Chondrocyte (in vitro differentiated cells): Measurements from ENCODE around the gene PI4K2A. TPM values are rescaled to one million over a fixed set of nuclear protein-coding genes. Genes with fewer than 3 reads are reported as not detected.
"Not testable (repeated sequence)": the region's sequence is repeated elsewhere in the genome, so short reads cannot be mapped to it uniquely, and the experiment has no call there.

Experiments used
- DNase-seq: peaks from one replicate; pipeline ENCODE4 v3.0.0; 2021; ENCODE audit warnings: mixed read lengths, low spot score
- H3K27ac Mint-ChIP-seq: one replicate; pipeline ENCODE4 v1.8.0; 2021; ENCODE audit warnings: mild to moderate bottlenecking, moderate library complexity, mixed read lengths; ENCODE audit not compliant: unreplicated experiment
- H3K27me3 Mint-ChIP-seq: 2 replicates; pipeline ENCODE4 v1.8.0; 2021; ENCODE audit warnings: low read depth, mixed read lengths
- H3K36me3 Mint-ChIP-seq: 2 replicates; pipeline ENCODE4 v1.8.0; 2021; ENCODE audit warnings: low read depth, mixed read lengths
- H3K4me1 Mint-ChIP-seq: 2 replicates; pipeline ENCODE4 v1.8.0; 2021; ENCODE audit warnings: low read depth, mild to moderate bottlenecking, mixed read lengths
- H3K4me3 Mint-ChIP-seq: one replicate; pipeline ENCODE4 v1.8.0; 2021; ENCODE audit warnings: mild to moderate bottlenecking, moderate library complexity, mixed read lengths; ENCODE audit not compliant: unreplicated experiment
- H3K9me3 Mint-ChIP-seq: 2 replicates; pipeline ENCODE4 v1.8.0; 2021; ENCODE audit warnings: low read depth, mixed read lengths
- total RNA-seq: library from RNA; stranded (reverse); gene quantifications from 3 replicates; pipeline ENCODE4 v1.2.1, GENCODE V29; 2021
- TF ChIP-seq, protein P1 (sequence below): fragments of 200-600 bp; sonication (generic); IDR thresholded peaks from 2 replicates; pipeline ENCODE4 v1.5.0; 2021; ENCODE audit warnings: antibody characterized with exemption, mild to moderate bottlenecking, moderate library complexity

The PI4K2A gene
- total RNA-seq, 1 donor from 2014 or later, result 20.1 TPM

DNA sequence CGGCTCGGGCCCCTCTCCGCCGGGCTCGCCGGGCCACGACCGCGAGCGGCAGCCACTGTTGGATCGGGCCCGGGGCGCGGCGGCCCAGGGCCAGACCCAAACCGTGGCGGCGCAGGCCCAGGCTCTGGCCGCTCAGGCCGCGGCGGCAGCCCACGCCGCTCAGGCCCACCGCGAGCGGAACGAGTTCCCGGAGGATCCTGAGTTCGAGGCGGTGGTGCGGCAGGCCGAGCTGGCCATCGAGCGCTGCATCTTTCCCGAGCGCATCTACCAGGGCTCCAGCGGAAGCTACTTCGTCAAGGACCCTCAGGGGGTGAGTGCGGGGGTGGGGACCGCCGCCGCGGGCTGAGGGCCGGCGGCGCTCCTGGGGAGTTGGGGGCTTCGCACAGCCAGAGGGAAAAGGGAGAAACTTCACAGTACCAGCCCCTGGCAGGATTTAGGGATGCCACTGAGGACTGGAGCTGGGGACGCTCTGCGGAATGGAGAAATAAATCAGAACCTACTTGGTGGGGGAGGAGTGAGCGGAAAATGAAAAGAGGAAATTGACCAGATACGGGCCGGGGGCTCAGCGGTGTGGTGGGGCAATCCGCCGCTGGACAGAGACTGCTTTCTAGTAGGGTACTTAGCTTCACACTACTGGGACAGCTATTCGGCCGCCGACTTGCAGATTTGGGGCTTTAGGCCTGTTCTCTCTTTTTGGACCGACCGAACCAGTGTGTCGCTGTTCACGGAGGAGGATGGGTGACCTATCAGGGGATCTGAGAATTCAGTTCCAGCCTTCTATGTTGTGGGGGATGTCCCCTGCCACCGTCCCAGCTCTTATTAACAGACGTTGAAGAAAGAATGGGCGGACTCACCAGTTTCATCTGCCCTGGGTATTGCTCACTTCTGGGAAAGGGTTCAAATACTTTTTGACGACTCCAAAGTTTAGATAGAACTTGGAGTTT, 669 bp downstream of the PI4K2A start:
- Mint-ChIP-seq H3K9me3 (no peaks in the 10 kb centered on the region), H3K4me1 (peaks cover 23% of the 10 kb centered on the region), H3K36me3 (peaks cover 4% of the 10 kb centered on the region), H3K4me3 (peak overlapping the region; percentile 98), H3K27me3 (no peaks in the 10 kb centered on the region), H3K27ac (peak overlapping the region; percentile 98)
- TF ChIP-seq, protein P1, sequence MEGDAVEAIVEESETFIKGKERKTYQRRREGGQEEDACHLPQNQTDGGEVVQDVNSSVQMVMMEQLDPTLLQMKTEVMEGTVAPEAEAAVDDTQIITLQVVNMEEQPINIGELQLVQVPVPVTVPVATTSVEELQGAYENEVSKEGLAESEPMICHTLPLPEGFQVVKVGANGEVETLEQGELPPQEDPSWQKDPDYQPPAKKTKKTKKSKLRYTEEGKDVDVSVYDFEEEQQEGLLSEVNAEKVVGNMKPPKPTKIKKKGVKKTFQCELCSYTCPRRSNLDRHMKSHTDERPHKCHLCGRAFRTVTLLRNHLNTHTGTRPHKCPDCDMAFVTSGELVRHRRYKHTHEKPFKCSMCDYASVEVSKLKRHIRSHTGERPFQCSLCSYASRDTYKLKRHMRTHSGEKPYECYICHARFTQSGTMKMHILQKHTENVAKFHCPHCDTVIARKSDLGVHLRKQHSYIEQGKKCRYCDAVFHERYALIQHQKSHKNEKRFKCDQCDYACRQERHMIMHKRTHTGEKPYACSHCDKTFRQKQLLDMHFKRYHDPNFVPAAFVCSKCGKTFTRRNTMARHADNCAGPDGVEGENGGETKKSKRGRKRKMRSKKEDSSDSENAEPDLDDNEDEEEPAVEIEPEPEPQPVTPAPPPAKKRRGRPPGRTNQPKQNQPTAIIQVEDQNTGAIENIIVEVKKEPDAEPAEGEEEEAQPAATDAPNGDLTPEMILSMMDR, result peak; percentile 26
- DNase-seq, result no peak

DNA sequence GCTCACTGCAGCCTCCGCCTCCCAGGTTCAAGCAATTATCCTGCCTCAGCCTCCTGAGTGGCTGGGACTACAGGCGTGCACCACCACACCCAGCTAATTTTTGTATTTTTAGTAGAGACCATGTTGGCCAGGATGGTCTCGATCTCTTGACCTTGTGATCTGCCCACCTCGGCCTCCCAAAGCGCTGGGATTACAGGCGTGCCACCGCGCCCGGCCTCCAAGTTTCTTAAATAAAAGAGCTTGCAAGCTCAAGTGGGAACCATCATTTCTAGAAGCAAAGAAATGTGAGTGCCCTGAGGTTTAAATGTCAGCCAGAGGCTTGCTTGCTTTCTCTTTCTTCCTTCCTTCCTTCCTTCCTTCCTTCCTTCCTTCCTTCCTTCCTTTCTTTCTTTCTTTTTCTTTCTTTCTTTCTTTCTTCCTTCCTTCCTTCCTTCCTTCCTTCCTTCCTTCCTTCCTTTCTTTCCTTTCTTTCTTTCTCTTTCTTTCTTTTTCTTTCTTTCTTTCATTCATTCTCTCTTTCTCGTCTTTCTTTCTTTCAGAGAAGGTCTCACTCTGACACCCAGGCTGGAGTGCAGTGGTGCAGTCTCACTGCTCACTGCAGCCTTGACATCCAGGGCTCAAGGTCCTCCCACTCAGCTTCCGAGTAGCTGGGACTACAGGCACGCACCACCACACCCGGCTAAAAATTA, 2.1 kb downstream of the PI4K2A start:
- DNase-seq, H3K36me3 Mint-ChIP-seq, H3K27me3 Mint-ChIP-seq, H3K9me3 Mint-ChIP-seq: not testable (repeated sequence)
- Mint-ChIP-seq H3K4me1 (peaks cover 29% of the 10 kb centered on the region), H3K4me3 (peak overlapping the region; percentile 98), H3K27ac (peak overlapping the region; percentile 98)

DNA sequence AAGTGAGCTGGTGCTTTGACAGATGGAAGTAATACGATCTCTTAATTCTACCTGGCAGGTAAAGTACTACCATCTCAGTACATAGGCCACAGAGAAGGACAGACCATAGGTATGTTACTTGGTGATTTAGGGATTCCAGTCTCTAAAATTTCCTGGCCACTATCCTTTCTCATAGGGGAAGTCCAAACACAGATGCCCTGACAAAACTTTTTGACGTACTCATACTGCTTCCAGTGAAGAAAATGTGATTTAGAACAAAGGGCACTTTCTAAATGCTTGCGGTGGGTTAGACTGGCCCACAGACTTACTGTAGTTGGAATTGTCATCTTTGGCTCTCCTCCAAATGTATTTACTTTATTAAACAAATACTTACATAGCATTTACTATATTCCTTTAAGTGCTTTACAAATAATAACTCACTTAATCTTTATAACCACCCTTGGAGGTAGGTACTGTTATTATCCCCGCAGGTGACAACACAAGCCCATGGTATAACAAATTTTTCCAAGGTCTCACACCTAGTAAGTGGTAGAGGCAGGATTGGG, 3.0 kb downstream of the PI4K2A start:
- H3K4me3 Mint-ChIP-seq, result no peak overlapping the region
- H3K4me1 Mint-ChIP-seq, result peaks cover 37% of the 10 kb centered on the region

DNA sequence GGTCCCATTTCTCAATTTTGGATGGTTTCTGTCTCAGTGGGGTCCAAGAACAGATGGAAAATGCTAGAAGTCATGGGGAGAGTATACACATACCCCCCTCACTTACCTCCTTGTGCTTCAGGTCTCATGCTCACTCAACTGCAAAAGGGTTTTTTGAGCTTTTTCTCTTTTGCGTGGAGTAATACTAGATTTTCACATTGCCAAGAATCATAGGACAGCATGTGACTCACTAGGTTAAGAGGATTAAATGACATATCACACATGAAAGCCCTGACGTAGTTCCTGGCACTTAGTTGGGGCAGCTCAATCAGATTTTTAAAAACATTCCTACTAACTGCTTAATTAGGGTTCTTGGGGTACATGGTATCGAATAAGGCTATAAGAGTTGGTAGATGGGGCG, 4.5 kb downstream of the PI4K2A start:
- peaks cover 49% of the 10 kb centered on the region for H3K4me1 Mint-ChIP-seq
- DNase-seq, result no peak
- no peak overlapping the region for H3K27ac Mint-ChIP-seq
- H3K27me3 Mint-ChIP-seq, result no peaks in the 10 kb centered on the region
- H3K9me3 Mint-ChIP-seq, result no peaks in the 10 kb centered on the region
- TF ChIP-seq, protein P1, result no peak
- H3K4me3 Mint-ChIP-seq, result no peak overlapping the region
- H3K36me3 Mint-ChIP-seq, result peaks cover 4% of the 10 kb centered on the region

More for the DNA sequence above, 3.0 kb downstream of the PI4K2A start:
- no peaks in the 10 kb centered on the region for H3K9me3 Mint-ChIP-seq
- peaks cover 4% of the 10 kb centered on the region for H3K36me3 Mint-ChIP-seq
- TF ChIP-seq, protein P1, result no peak
- no peaks in the 10 kb centered on the region for H3K27me3 Mint-ChIP-seq
- DNase-seq, result no peak
- H3K27ac Mint-ChIP-seq, result no peak overlapping the region

DNA sequence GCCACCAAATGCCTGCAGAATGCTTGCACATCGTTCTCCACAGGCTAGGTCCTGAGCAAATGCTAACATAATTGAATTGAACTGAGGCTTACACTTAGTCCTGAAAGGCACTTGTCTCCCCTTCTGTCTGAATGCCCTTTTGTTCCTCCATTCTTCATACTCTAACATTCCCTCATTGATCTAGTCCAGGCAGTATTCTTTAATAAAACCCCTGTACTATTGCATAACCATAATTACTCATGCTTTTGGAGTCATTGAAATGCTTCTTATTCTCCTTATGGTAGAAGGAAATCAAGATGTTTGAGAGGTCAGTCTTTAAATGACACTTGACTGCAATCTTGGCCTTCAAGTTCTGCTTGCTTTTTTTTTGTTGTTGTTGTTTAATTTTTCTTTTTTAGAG, 7.1 kb downstream of the PI4K2A start:
- H3K9me3 Mint-ChIP-seq, result no peaks in the 10 kb centered on the region
- no peak overlapping the region for H3K4me3 Mint-ChIP-seq
- peaks cover 45% of the 10 kb centered on the region for H3K4me1 Mint-ChIP-seq
- no peak for DNase-seq
- no peaks in the 10 kb centered on the region for H3K27me3 Mint-ChIP-seq
- peak overlapping the region; percentile 93 for H3K27ac Mint-ChIP-seq
- H3K36me3 Mint-ChIP-seq, result peaks cover 4% of the 10 kb centered on the region
- TF ChIP-seq, protein P1, result no peak
